ENCODE measurements around the gene STOM. TPM values are rescaled to one million over a fixed set of nuclear protein-coding genes. Genes with fewer than 3 reads are reported as not detected.

Gene STOM
- total and polyA plus RNA-seq, 8 donors = 35.3 to 238 (median 131) TPM

- intact Hi-C loops (cut with DNase I; ENCODE audit: low total_unique reads) = no loop called here
- Histone ChIP-seq H3K36me3 (peaks cover 69 to 95% (median 92%) of the 10 kb centered on the region in 4 donors), H3K27me3 (no peaks in the 10 kb centered on the region), H3K27ac (peak overlapping the region; percentile 46 to 96 (median 88)), H3K4me3 (no peak overlapping the region), H3K4me1 (peaks cover 33 to 94% (median 57%) of the 10 kb centered on the region in 4 donors), H3K9me3 (no peaks in the 10 kb centered on the region)
- DNase-seq = no peak
- TF ChIP-seq EP300 (IDR thresholded peaks at IDR 0.05) (no peak), CTCF (IDR thresholded peaks at IDR 0.05) (no peak), POLR2A (IDR thresholded peaks at IDR 0.05) (no peak), POLR2AphosphoS5 (IDR thresholded peaks at IDR 0.05) (no peak)
- 80 to 90% (median 89%) methylated on average over 3 to 10 of the region's 10 CpGs for WGBS, 5 donors
Measured at GRCh38 chr9:121321016-121321503, 49.0 kb downstream of the STOM start.

GRCh38 chr9:121319383-121319780 is 50.7 kb downstream of the STOM start:
- H3K27ac ChIP-seq = peak overlapping the region in 4 of 5 donors; percentile 86 to 96 (median 88)
- 92 to 96% (median 94%) methylated on average over 5 of the region's 5 CpGs for WGBS, 5 donors

GRCh38 chr9:121318631-121319382 is 51.2 kb downstream of the STOM start:
- no peaks in the 10 kb centered on the region for H3K27me3 ChIP-seq
- DNase-seq = no peak
- no peak for TF ChIP-seq POLR2AphosphoS5 (IDR thresholded peaks at IDR 0.05)
- no peak for TF ChIP-seq CTCF (IDR thresholded peaks at IDR 0.05)
- no peak for TF ChIP-seq POLR2A (IDR thresholded peaks at IDR 0.05)
- no peak for TF ChIP-seq EP300 (IDR thresholded peaks at IDR 0.05)
- peak overlapping the region in 4 of 5 donors; percentile 86 to 96 (median 88) for H3K27ac ChIP-seq
- intact Hi-C loops (cut with DNase I; ENCODE audit: low total_unique reads) = loop anchor here (10.0 kb wide), 1 partner anchor 104 kb away; no protein-coding TSS in a partner anchor
- H3K4me1 ChIP-seq = peaks cover 20 to 86% (median 52%) of the 10 kb centered on the region in 4 donors
- H3K4me3 ChIP-seq = no peak overlapping the region
- no peaks in the 10 kb centered on the region for H3K9me3 ChIP-seq
- H3K36me3 ChIP-seq = peaks cover 57 to 95% (median 92%) of the 10 kb centered on the region in 4 donors
- WGBS, 5 donors = 87 to 92% (median 88%) methylated on average over 18 to 19 of the region's 19 CpGs

More at GRCh38 chr9:121319383-121319780, 50.7 kb downstream of the STOM start:
- TF ChIP-seq EP300 (IDR thresholded peaks at IDR 0.05) (no peak), POLR2AphosphoS5 (IDR thresholded peaks at IDR 0.05) (no peak), CTCF (IDR thresholded peaks at IDR 0.05) (no peak), POLR2A (IDR thresholded peaks at IDR 0.05) (no peak)
- intact Hi-C loops (cut with DNase I; ENCODE audit: low total_unique reads) = loop anchor here (10.0 kb wide), 1 partner anchor 105 kb away; no protein-coding TSS in a partner anchor
- H3K27me3 ChIP-seq = no peaks in the 10 kb centered on the region
- H3K4me3 ChIP-seq = no peak overlapping the region
- no peak for DNase-seq
- peaks cover 59 to 95% (median 92%) of the 10 kb centered on the region in 4 donors for H3K36me3 ChIP-seq
- no peaks in the 10 kb centered on the region for H3K9me3 ChIP-seq
- peaks cover 23 to 92% (median 50%) of the 10 kb centered on the region in 4 donors for H3K4me1 ChIP-seq

- H3K4me1 ChIP-seq = peaks cover 16 to 79% (median 53%) of the 10 kb centered on the region in 4 donors
- 46 to 56% (median 54%) methylated on average over 6 of the region's 6 CpGs for WGBS, 5 donors
- no peaks in the 10 kb centered on the region for H3K27me3 ChIP-seq
- no peak overlapping the region for H3K4me3 ChIP-seq
- intact Hi-C loops (cut with DNase I; ENCODE audit: low total_unique reads) = loop anchor here (10.0 kb wide), 1 partner anchor 103 kb away; no protein-coding TSS in a partner anchor
- DNase-seq = peak in 1 of 2 donors; percentile 79
- peaks cover 57 to 95% (median 93%) of the 10 kb centered on the region in 4 donors for H3K36me3 ChIP-seq
- H3K9me3 ChIP-seq = no peaks in the 10 kb centered on the region
- peak overlapping the region; percentile 19 to 96 (median 86) for H3K27ac ChIP-seq
- TF ChIP-seq EP300 (IDR thresholded peaks at IDR 0.05) (no peak), POLR2A (IDR thresholded peaks at IDR 0.05) (no peak), POLR2AphosphoS5 (IDR thresholded peaks at IDR 0.05) (no peak), CTCF (IDR thresholded peaks at IDR 0.05) (no peak)
Measured at GRCh38 chr9:121317737-121318630, 52.1 kb downstream of the STOM start.

Data from stomach (tissue), 9 donors.